HepG2 (cell line): Measurements from ENCODE around the gene EVA1A. TPM values are rescaled to one million over a fixed set of nuclear protein-coding genes. Genes with fewer than 3 reads are reported as not detected.

Source experiments
- ATAC-seq: fragments of 200-7000 bp; cut with Tn5 transposase; 3 replicates; pipeline ENCODE4 v1.9.1; 2020; ENCODE audit warnings: mild to moderate bottlenecking, moderate library complexity
- BruUV-seq: library from RNA; stranded (reverse); fragments of 400-500 nt; replicated peaks from 2 replicates; lab custom pipeline; 2021; lab: Mats Ljungman, UMichigan
- CTCF ChIA-PET: fragments of 300-600 bp; formaldehyde crosslinking; extraction: SDS; loops from one replicate; lab custom pipeline; 2021; ENCODE audit warnings: low total read pairs, inconsistent platforms, low intra/inter-chr PET ratio; lab: Yijun Ruan, JAX
- POLR2A ChIA-PET: fragments of 350-600 bp; sonication (Branson Sonifier 250); formaldehyde crosslinking; loops from one replicate; lab custom pipeline; 2020; ENCODE audit warnings: antibody characterized with exemption, inconsistent platforms; lab: Yijun Ruan, JAX
- DNase-seq: peaks from one replicate; pipeline ENCODE4 v3.0.0-alpha.2; 2015; ENCODE audit warnings: low spot score
- FAIRE-seq: peaks from 3 replicates; lab custom pipeline; 2011; peaks lifted over from hg19 to GRCh38; lab: Jason Lieb, UNC
- H2AFZ ChIP-seq: one replicate; pipeline ENCODE4 v1.6.1; 2011; ENCODE audit warnings: low read length, inconsistent platforms
- H3K27ac ChIP-seq: fragments of 300-600 bp; 3 replicates; pipeline ENCODE4 v1.8.0; 2011; ENCODE audit warnings: mixed run types, mild to moderate bottlenecking, mixed read lengths, low read length, inconsistent platforms; ENCODE audit not compliant: insufficient read depth; ENCODE audit errors: extremely low read length
- H3K27me3 ChIP-seq, 2 experiments: fragments of 200-600 bp in 1 of 2; 2 replicates in 1 of 2; 3 replicates in 1 of 2; pipeline versions ENCODE4 v1.6.0 to v1.8.0; 2011; ENCODE audit warnings: low read length in 2 of 2, mild to moderate bottlenecking in 2 of 2, moderate library complexity in 2 of 2, inconsistent platforms in 1 of 2; ENCODE audit not compliant: insufficient read depth in 2 of 2, control insufficient read depth in 1 of 2
- H3K36me3 ChIP-seq, 2 experiments: fragments of 200-600 bp in 1 of 2; replicated peaks in 1 of 2; 2 replicates in 1 of 2; 3 replicates in 1 of 2; pipeline versions ENCODE4 v1.5.1 to v1.8.0; 2011; ENCODE audit warnings: low read length in 2 of 2, inconsistent platforms in 1 of 2; ENCODE audit not compliant: insufficient read depth in 2 of 2, control insufficient read depth in 1 of 2
- H3K4me1 ChIP-seq: 2 replicates; pipeline ENCODE4 v1.5.1; 2012; ENCODE audit warnings: low read length, inconsistent platforms; ENCODE audit not compliant: insufficient read depth
- H3K4me2 ChIP-seq: 2 replicates; pipeline ENCODE4 v1.6.0; 2011; ENCODE audit warnings: low read depth, low read length, inconsistent platforms
- H3K4me3 ChIP-seq, 3 experiments: fragments of 200-600 bp in 1 of 3; sonication (generic), shearing (Covaris generic) in 1 of 3; replicated peaks in 1 of 3; 2 replicates each; pipeline ENCODE4 v1.5.1; 2011 to 2016; ENCODE audit warnings: low read length in 3 of 3, inconsistent platforms in 2 of 3, low read depth in 2 of 3, mild to moderate bottlenecking in 2 of 3, control low read depth in 1 of 3, mixed read lengths in 1 of 3; ENCODE audit not compliant: insufficient read depth in 1 of 3
- H3K79me2 ChIP-seq: one replicate; pipeline ENCODE4 v1.6.1; 2011; ENCODE audit warnings: low read length, inconsistent platforms; ENCODE audit not compliant: insufficient read depth
- H3K9ac ChIP-seq: 2 replicates; pipeline ENCODE4 v1.6.0; 2011; ENCODE audit warnings: mild to moderate bottlenecking, low read depth, low read length, inconsistent platforms; ENCODE audit not compliant: insufficient read depth
- H3K9me3 ChIP-seq: 2 replicates; pipeline ENCODE4 v1.5.1; 2012; ENCODE audit warnings: mild to moderate bottlenecking, low read length
- H4K20me1 ChIP-seq: 2 replicates; pipeline ENCODE4 v1.6.0; 2011; ENCODE audit warnings: inconsistent platforms, mild to moderate bottlenecking, low read length, moderate library complexity; ENCODE audit not compliant: insufficient read depth
- AGO1 ChIP-seq: fragments of 200-400 bp; formaldehyde crosslinking; IDR thresholded peaks from 2 replicates; pipeline ENCODE4 v1.6.1; 2017; ENCODE audit warnings: mild to moderate bottlenecking, low read depth, low read length, moderate library complexity; ENCODE audit not compliant: poor library complexity, severe bottlenecking
- CHD4 ChIP-seq: fragments of 200-600 bp; sonication (generic); IDR thresholded peaks from 2 replicates; pipeline ENCODE4 v1.7.0; 2017; ENCODE audit warnings: mild to moderate bottlenecking, low read length, borderline replicate concordance
- HNF1B ChIP-seq: sonication (generic); formaldehyde crosslinking; IDR thresholded peaks from 2 replicates; pipeline ENCODE4 v1.5.1; 2020; ENCODE audit warnings: mild to moderate bottlenecking, moderate library complexity, missing genetic modification reagents
- HOXA3 ChIP-seq: sonication (generic); formaldehyde crosslinking; IDR thresholded peaks from 2 replicates; pipeline ENCODE4 v1.5.0; 2020; ENCODE audit warnings: missing genetic modification reagents
- NR2F1 ChIP-seq, 2 experiments: fragments of 450-650 bp in 1 of 2; formaldehyde crosslinking in 1 of 2; IDR thresholded peaks; 2 replicates each; pipeline versions ENCODE4 v1.5.0 to v1.6.1; 2016 to 2020; ENCODE audit warnings: mild to moderate bottlenecking in 1 of 2, missing compliant biosample characterization in 1 of 2, missing genetic modification reagents in 1 of 2, moderate library complexity in 1 of 2
- POGK ChIP-seq: sonication (generic); formaldehyde crosslinking; conservative IDR thresholded peaks from 2 replicates; pipeline ENCODE4 v1.8.0; 2022; ENCODE audit warnings: mild to moderate bottlenecking, moderate library complexity, missing genetic modification reagents
- RBAK ChIP-seq: sonication (generic); formaldehyde crosslinking; IDR thresholded peaks from 2 replicates; pipeline ENCODE4 v1.5.1; 2020; ENCODE audit warnings: mild to moderate bottlenecking, missing genetic modification reagents
- SATB2 ChIP-seq: sonication (generic); formaldehyde crosslinking; IDR thresholded peaks from 2 replicates; pipeline ENCODE4 v1.5.0; 2020; ENCODE audit warnings: missing genetic modification reagents
- SP4 ChIP-seq: sonication (generic); formaldehyde crosslinking; IDR thresholded peaks from 2 replicates; pipeline ENCODE4 v1.8.1; 2023; ENCODE audit warnings: mild to moderate bottlenecking, missing genetic modification reagents
- ZBTB33 ChIP-seq: sonication (generic); formaldehyde crosslinking; IDR thresholded peaks from 2 replicates; pipeline ENCODE4 v1.4.0; 2020; ENCODE audit warnings: missing genetic modification reagents
- ZBTB49 ChIP-seq: sonication (generic); formaldehyde crosslinking; IDR thresholded peaks from 2 replicates; pipeline ENCODE4 v1.4.0; 2020; ENCODE audit warnings: missing genetic modification reagents, borderline replicate concordance
- ZBTB8A ChIP-seq: sonication (generic); formaldehyde crosslinking; IDR thresholded peaks from 2 replicates; pipeline ENCODE4 v1.4.0; 2020; ENCODE audit warnings: mild to moderate bottlenecking, low read depth, missing genetic modification reagents, borderline replicate concordance
- ZNF629 ChIP-seq: sonication (generic); formaldehyde crosslinking; conservative IDR thresholded peaks from 2 replicates; pipeline ENCODE4 v1.5.0; 2020; ENCODE audit warnings: missing genetic modification reagents
- ZNF639 ChIP-seq: conservative IDR thresholded peaks from 2 replicates; pipeline ENCODE4 v1.6.1; 2018; ENCODE audit warnings: missing genetic modification reagents
- WGBS: methylation state at CpG from one replicate; pipeline ENCODE4 v1.1.6; 2017; ENCODE audit warnings: low lambda C conversion rate; 5-methylcytosine and 5-hydroxymethylcytosine counted together
- in situ Hi-C: cut with HindIII; loops from 2 replicates; pipeline ENCODE4 v1.10.0; 2017; ENCODE audit warnings: low pct_unique_long_range_greater_than_20kb; ENCODE audit not compliant: extremely low pct_ligation_motif_present
- intact Hi-C: fragments of 100-400 bp; cut with micrococcal nuclease; formaldehyde crosslinking; loops from one replicate; pipeline ENCODE4 v1.10.0; 2022; ENCODE audit not compliant: unreplicated experiment
- polyA plus RNA-seq, 8 experiments: library from polyadenylated mRNA; depleted of rRNA in 3 of 8; stranded (reverse) in 7 of 8; unstranded in 1 of 8; fragments of >200 nt; fragmentation: Illumina TruSeq in 4 of 8; extraction: Trizol in 4 of 8; gene quantifications; 2 replicates each; pipeline versions ENCODE4 v1.2.1 to v1.2.3, GENCODE V29; 2011 to 2016; ENCODE audit warnings: low read depth in 4 of 8, missing spikeins in 1 of 8, mixed read lengths in 1 of 8; ENCODE audit not compliant: insufficient read depth in 1 of 8
- total RNA-seq, 5 experiments: library from RNA; depleted of rRNA; stranded (reverse); fragments of >200 nt; fragmentation: Illumina TruSeq; extraction: Trizol; gene quantifications; 2 replicates each; pipeline ENCODE4 v1.2.3, GENCODE V29; 2016; ENCODE audit warnings: low read depth in 1 of 5

Gene EVA1A
- total and polyA plus RNA-seq, 2 of the 13 experiments (the other 11 are each of a cell fraction or from before 2014, with no cell fraction given), result 57.5 to 57.8 TPM

GRCh38 chr2:75564713-75565359, 4.1 kb upstream of the EVA1A start:
- Histone ChIP-seq H3K27me3 (no peaks in the 10 kb centered on the region; a peak in 1 of 5 replicates), H2AFZ (no peak overlapping the region), H3K79me2 (peaks cover 32% of the 10 kb centered on the region), H3K27ac (peak overlapping the region; percentile 23), H3K4me2 (no peak overlapping the region)
- CTCF ChIA-PET, result no interaction called here
- no peak for FAIRE-seq
- WGBS, result 89% methylated on average over 4 of the region's 4 CpGs
- TF ChIP-seq NR2F1 (CRISPR knock-in tag; IDR thresholded peaks at IDR 0.05) (no peak), SATB2 (CRISPR knock-in tag) (no peak), SP4 (CRISPR knock-in tag) (no peak), ZBTB49 (CRISPR knock-in tag) (no peak), RBAK (CRISPR knock-in tag) (peak; percentile 77; the same call in 1 of the 2 replicates), AGO1 (no peak), ZBTB33 (CRISPR knock-in tag) (no peak), POGK (CRISPR knock-in tag) (no peak), ZNF639 (CRISPR knock-in tag) (no peak), ZBTB8A (CRISPR knock-in tag) (no peak), HNF1B (CRISPR knock-in tag) (peak; percentile 4; the same call in 1 of the 2 replicates), CHD4 (peak; percentile 84; the same call in 1 of the 2 replicates), HOXA3 (CRISPR knock-in tag) (no peak), ZNF629 (CRISPR knock-in tag) (peak; percentile 92)
- TF ChIP-seq, all 625 proteins: peak for 4
- BruUV-seq, result no TSS peak
- Histone ChIP-seq H3K36me3 (no peaks in the 10 kb centered on the region), H3K9me3 (no peaks in the 10 kb centered on the region), H3K4me1 (peaks cover 80% of the 10 kb centered on the region), H3K9ac (no peak overlapping the region), H3K4me3 (no peak overlapping the region), H4K20me1 (no peaks in the 10 kb centered on the region)
- in situ Hi-C loops (no loop called here), intact Hi-C loops (loop anchor here (5.0 kb wide), 1 partner anchor 83 kb away; no protein-coding TSS in a partner anchor)
- POLR2A ChIA-PET, result interaction anchor here (0.6 to 8.0 kb wide), 4 partner anchors 9 to 41 kb away, joined by 3 to 118 read pairs (median 6); no protein-coding TSS in a partner anchor
- ATAC-seq (no peak), DNase-seq (no peak)
